Activated CD4-positive, CD25-positive, alpha-beta regulatory T cell treated with anti-CD3 and anti-CD28 coated beads, Interleukin-2, amount 50 U/mL, for 24 hours (primary cell): ENCODE measurements around the gene DMAC2L.
"Not testable (repeated sequence)": the region's sequence is repeated elsewhere in the genome, so short reads cannot be mapped to it uniquely, and the experiment has no call there.

Experiments used
- ATAC-seq, 2 donors: fragments of 150-1000 bp; cut with Tn5 transposase; one replicate each; pipeline ENCODE4 v1.10.0; 2021; ENCODE audit warnings: mild to moderate bottlenecking in 1 of 2, moderate library complexity in 1 of 2

The DMAC2L gene

DNA sequence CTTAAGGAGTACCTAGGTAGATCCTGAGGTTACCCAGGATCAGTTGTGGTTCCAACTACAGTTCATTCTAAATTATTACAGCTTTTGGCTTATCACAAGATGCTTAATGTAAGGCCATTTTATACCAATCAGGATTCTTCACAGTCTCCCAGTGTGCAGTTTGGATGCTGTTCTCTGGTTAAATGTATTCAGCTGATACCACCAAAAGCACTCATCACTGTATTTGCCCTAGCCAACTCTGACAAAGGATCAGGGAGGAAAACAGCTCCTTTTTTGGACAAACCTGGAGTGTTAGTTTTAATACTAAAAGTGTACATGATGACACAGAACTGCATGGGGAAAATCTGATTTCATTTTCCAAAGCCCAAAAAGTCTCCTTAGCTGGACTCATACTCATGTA is 19.5 kb downstream of the DMAC2L start:
- no peak for ATAC-seq

DNA sequence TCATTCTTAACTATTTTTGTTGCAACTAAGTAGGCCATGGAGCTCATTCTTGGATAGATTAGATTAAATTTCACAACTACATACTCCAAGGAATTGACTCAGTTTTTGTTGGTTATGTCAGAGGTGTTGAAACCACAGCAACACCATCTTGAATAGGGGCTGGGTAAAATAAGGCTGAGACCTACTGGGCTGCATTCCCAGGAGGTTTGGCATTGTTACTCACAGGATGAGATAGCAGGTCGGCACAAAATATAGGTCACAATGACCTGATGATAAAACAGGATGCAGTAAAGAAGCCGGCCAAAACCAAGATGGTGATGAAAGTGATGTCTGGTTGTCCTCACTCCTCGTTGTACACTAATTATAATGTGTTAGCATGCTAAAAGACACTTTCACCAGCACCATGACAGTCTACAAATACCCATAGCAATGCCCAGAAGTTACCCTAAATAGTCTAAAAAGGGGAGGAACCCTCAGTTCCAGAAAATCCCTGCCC is 20.9 kb downstream of the DMAC2L start:
- no peak for ATAC-seq

- no peak for ATAC-seq
Observed at GRCh38 chr14:50334211-50334610, 22.1 kb downstream of the DMAC2L start.

DNA sequence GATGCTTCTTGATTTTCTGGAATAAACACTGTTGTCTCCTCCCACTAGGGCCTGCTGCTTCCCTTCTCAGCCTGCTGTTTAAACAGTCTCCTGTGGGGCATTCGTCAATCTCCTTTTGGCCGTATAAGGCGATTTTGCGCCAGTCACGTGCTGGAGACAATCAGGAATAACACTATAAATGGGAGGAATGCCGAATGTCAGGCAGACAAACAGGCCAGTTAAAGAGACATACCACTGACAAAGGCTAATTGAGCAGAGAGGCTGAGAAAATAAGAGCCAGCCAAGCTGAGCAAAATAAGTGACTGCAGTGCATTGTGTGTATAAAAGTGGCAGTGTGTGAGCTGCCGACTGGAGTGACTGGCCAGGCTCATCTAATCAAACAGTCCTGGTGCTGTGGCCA is 23.3 kb downstream of the DMAC2L start:
- ATAC-seq = no peak

- ATAC-seq = no peak
Observed at GRCh38 chr14:50335989-50336824, 24.1 kb downstream of the DMAC2L start.

DNA sequence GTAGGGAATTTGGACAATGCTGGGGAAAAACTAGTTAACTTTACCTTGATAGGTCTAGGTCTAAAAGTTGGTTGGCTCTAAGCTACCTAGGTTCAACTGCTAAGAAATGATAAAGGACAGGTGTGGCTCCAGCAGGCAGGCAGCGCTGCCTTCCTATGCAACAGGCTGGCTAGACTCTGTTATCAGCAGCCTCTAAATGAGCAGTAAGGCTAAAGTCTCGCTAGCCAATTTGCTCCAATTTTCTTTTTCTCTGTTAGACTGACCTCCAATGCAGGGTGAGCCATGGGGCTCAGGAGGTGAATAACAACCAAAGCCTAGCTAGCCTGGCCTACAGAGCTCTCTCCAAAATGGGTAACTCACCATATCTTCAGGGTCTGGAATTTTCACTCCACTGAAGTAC is 26.5 kb downstream of the DMAC2L start:
- no peak for ATAC-seq

GRCh38 chr14:50339178-50339804 is 27.2 kb downstream of the DMAC2L start:
- no peak for ATAC-seq

- ATAC-seq = no peak
Observed at GRCh38 chr14:50340045-50340444, 27.9 kb downstream of the DMAC2L start.

GRCh38 chr14:50340963-50341362 is 28.8 kb downstream of the DMAC2L start:
- ATAC-seq = no peak

DNA sequence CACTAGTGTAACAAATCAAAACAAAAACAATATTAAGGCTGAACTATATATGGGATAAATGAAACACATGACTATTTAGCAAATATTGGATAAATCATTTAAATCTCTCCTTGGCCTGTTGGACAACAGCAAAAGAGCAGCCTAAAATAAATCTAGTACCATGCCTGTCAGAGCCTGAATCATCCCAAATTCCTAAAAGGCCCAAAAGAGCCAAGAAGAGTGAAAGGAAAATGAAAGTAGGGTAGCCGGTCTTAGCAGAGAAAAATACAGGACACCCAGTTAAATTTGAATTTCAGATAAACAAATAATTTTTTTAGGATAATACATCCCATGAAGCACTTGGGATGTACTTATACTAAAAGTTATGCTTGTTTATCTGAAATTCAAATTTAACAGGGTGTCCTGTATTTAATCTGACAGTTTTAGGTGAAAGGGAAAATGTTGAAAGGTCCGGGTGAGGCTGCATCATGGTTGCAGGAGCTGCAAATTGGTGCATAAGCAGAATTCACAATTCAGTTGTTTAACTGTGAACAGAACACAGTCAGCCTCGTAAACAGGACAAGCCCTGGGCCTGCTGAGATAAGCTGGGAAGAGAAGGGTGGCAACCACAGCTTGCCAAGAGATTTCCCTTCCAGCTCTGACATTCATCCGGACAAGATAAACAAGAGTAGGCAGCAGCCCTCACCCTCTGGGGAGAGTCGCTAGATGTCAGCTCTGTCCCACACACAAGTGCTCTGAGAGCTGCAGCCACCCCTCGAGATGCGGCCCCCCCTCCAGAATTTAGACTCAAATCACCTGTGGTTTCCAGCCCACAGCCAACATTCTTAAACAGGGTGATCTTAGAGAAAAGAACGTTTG is 30.3 kb downstream of the DMAC2L start:
- ATAC-seq = no peak

- ATAC-seq = no peak
Observed at GRCh38 chr14:50343434-50343833, 31.3 kb downstream of the DMAC2L start.

DNA sequence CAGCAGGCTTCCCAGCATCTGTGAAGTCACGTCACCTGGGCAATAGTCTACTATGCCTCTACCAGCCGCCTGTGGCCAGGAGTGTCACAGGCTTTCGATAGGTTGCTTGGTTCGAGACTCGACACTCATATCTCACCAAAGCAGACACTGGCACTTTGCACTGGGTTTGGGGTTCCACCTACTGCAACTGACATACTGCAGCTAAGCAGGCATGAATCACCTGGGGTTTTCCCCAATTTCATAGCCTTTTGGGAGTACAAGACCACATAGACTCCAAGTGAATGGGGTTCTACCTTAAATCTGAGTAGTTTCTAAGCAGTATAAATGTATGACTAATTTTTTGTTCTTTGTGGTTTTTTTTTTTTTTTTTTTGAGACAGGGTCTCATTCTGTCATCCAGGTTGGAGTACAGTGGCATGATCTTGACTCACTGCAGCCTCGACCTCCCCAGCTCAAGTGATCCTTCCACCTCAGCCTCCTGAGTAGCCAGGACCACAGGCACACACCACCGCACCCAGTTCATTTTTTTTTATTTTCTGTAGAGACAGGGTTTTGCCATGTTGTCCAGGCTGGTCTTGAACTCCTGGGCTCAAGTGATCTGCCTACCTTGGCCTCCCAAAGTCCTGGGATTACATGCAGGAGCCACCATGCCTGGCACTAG is 32.1 kb downstream of the DMAC2L start:
- ATAC-seq = peak; percentile 96 to 99

- ATAC-seq = no peak
Observed at GRCh38 chr14:50344876-50345563, 32.9 kb downstream of the DMAC2L start.

DNA sequence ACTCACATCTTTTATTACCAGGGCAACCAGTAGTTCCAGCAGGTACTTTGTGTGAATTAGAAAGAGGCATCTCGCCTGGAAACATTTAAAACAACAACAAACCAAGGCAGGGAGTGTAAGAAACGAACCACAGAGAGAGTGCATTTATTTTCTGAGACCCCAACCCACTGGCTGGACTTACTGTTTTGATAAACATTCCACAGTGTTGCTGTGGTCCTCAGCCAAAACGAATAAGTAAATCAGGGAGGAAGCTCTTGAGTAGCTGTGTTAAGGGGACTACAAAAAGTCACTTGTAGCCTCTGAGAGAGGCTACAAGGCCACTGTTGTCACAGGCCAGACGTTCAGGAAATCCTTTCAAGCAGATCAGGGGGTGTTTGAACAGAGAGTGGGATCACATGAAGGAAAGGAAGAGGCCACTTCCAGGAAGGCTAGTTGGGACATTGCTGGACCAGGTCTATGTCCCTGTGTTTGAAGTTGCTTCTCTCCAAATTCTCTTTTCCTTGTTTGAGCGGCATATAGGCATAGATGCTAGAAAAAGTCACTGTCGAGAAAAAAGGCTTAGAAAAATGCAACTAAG is 33.8 kb downstream of the DMAC2L start:
- ATAC-seq = no peak

GRCh38 chr14:50347521-50347920 is 35.4 kb downstream of the DMAC2L start:
- no peak for ATAC-seq

DNA sequence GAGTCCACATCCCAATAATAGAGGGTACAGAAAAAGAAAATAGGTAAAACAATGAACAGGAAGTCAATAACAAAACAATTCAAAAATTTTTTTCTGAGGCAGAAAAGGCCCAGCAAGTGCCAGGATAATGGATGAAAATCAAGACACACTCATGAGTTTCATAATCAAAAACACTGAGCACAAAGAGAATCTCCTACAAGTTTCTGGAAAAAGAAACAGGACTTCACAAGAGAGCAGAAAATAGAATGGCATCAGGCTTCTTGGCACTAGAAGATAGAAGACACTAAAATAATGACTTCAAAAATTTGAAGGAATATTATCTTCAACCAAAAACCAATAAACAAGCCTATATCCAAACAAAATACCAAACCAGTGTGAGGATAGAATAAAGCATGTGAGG is 36.8 kb downstream of the DMAC2L start:
- no peak for ATAC-seq

DNA sequence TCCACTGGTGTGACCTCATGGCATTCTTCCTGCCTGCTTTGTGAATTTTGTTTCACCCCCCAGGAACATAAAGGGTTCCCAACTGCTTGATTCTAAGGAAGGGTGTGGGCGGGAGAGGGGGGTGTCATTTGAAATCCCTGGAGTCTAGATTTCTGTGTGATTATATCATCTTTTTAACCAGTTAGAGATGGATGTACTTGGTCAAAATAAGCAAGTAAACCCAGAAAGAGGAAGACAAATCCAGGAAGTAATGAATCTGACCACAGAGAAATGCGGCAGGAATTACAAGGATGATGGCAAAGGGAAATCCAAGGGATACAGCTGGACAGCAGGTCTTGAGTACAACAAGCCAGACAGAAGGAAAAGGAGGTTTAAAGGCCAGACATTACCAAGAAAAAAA is 38.9 kb downstream of the DMAC2L start:
- ATAC-seq = no peak

DNA sequence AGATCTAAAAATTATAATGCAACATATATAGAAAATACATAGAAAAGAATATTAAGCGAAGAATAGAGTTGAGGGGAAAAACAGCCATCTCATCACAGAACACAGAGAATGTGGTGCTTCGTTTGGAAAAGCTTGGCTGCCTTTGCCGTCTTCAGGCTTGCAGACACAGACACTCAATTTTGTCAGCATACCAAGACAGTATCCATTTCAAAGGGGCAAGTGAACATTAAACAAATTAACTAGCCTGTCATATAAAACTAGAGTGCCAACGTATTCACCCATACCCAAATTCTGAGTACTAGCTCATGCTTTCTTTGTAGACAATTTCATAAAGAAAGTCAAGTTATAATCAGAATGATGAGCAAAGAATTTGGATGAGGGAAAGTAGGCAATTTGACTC is 40.5 kb downstream of the DMAC2L start:
- ATAC-seq = no peak

GRCh38 chr14:50353126-50353525 is 41.0 kb downstream of the DMAC2L start:
- ATAC-seq = no peak

- no peak for ATAC-seq
Observed at GRCh38 chr14:50354527-50354926, 42.4 kb downstream of the DMAC2L start.

DNA sequence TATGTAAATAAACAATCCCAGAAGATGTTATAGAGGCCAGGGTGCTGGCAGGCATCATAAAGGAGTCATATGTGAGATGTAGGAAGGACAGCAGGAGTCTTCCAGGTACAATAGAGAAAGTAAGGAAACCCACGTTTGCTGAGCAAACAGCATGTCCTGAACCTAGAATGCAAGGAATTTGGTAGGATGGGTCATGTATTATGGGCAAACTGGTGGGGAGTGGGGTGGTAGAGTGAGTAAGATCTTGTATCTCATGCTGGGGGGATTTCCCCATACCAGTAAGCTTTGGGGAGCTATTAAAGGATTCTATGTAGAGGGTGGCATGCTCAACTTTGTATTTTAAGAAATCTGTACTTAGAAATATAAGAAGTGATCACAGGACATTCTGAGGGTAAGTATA is 43.6 kb downstream of the DMAC2L start:
- ATAC-seq = peak in 1 of 2 donors; percentile 51

GRCh38 chr14:50356283-50356682 is 44.2 kb downstream of the DMAC2L start:
- ATAC-seq = not testable (repeated sequence)
